NCI-H748 (cell line): ENCODE measurements around the gene BTRC.
A peak's percentile ranks its signal among the peaks of the same experiment; 100 is the strongest.

ENCODE experiments used
- DNase-seq: peaks from one replicate; lab custom pipeline; 2025; ENCODE audit not compliant: unreplicated experiment; lab: John Stamatoyannopoulos, UW

BTRC gene

GRCh38 chr10:101441541-101442455 is 87.8 kb downstream of the BTRC start:
- peak; percentile 69 for DNase-seq

- no peak for DNase-seq
Observed at GRCh38 chr10:101442456-101442800, 88.5 kb downstream of the BTRC start.

- peak; percentile 13 for DNase-seq
Observed at GRCh38 chr10:101444058-101444898, 90.3 kb downstream of the BTRC start.

- peak; percentile 0 for DNase-seq
Observed at GRCh38 chr10:101446071-101446470, 92.1 kb downstream of the BTRC start.

GRCh38 chr10:101446947-101447346 is 93.0 kb downstream of the BTRC start:
- DNase-seq: no peak

GRCh38 chr10:101447477-101447876 is 93.5 kb downstream of the BTRC start:
- no peak for DNase-seq

GRCh38 chr10:101450277-101451080 is 96.5 kb downstream of the BTRC start:
- no peak for DNase-seq

GRCh38 chr10:101451261-101451660 is 97.3 kb downstream of the BTRC start:
- no peak for DNase-seq

GRCh38 chr10:101451667-101452069 is 97.7 kb downstream of the BTRC start:
- peak; percentile 1 for DNase-seq

GRCh38 chr10:101452176-101452575 is 98.2 kb downstream of the BTRC start:
- DNase-seq: no peak

- no peak for DNase-seq
Observed at GRCh38 chr10:101452593-101452992, 98.6 kb downstream of the BTRC start.

GRCh38 chr10:101453318-101453717 is 99.4 kb downstream of the BTRC start:
- no peak for DNase-seq

GRCh38 chr10:101453791-101454718 is 100.1 kb downstream of the BTRC start:
- no peak for DNase-seq

GRCh38 chr10:101458869-101459268 is 104.9 kb downstream of the BTRC start:
- no peak for DNase-seq

- DNase-seq: no peak
Observed at GRCh38 chr10:101464082-101464481, 110.1 kb downstream of the BTRC start.

- DNase-seq: peak; percentile 11
Observed at GRCh38 chr10:101464599-101464998, 110.6 kb downstream of the BTRC start.

- DNase-seq: peak; percentile 93
Observed at GRCh38 chr10:101466016-101466912, 112.3 kb downstream of the BTRC start.

- peak; percentile 96 for DNase-seq
Observed at GRCh38 chr10:101467286-101467770, 113.4 kb downstream of the BTRC start.

GRCh38 chr10:101468159-101468558 is 114.2 kb downstream of the BTRC start:
- DNase-seq: no peak
